HepG2 (cell line): ENCODE data around the gene PNO1. TPM values are rescaled to one million over a fixed set of nuclear protein-coding genes. Genes with fewer than 3 reads are reported as not detected.

Source experiments
- AKAP8 ChIP-seq: sonication (generic); formaldehyde crosslinking; IDR thresholded peaks from 2 replicates; pipeline ENCODE4 v1.5.1; 2020; ENCODE audit warnings: mild to moderate bottlenecking, missing genetic modification reagents
- FOXC1 ChIP-seq: sonication (generic); formaldehyde crosslinking; IDR thresholded peaks from 2 replicates; pipeline ENCODE4 v1.8.0; 2022; ENCODE audit warnings: mild to moderate bottlenecking, missing genetic modification reagents, borderline replicate concordance
- NFE2 ChIP-seq: sonication (generic); formaldehyde crosslinking; IDR thresholded peaks from 2 replicates; pipeline ENCODE4 v1.4.0; 2020; ENCODE audit warnings: missing genetic modification reagents
- TEAD3 ChIP-seq: optimal IDR thresholded peaks from 2 replicates; pipeline ENCODE3; 2016; ENCODE audit warnings: borderline replicate concordance
- ZNF724P ChIP-seq: sonication (generic); formaldehyde crosslinking; IDR thresholded peaks from 2 replicates; pipeline ENCODE4 v1.8.0; 2022; ENCODE audit warnings: missing genetic modification reagents, borderline replicate concordance
- polyA plus RNA-seq, 8 experiments: library from polyadenylated mRNA; depleted of rRNA in 3 of 8; stranded (reverse) in 7 of 8; unstranded in 1 of 8; fragments of >200 nt; fragmentation: Illumina TruSeq in 4 of 8; extraction: Trizol in 4 of 8; gene quantifications; 2 replicates each; pipeline versions ENCODE4 v1.2.1 to v1.2.3, GENCODE V29; 2011 to 2016; ENCODE audit warnings: low read depth in 4 of 8, missing spikeins in 1 of 8, mixed read lengths in 1 of 8; ENCODE audit not compliant: insufficient read depth in 1 of 8
- total RNA-seq, 5 experiments: library from RNA; depleted of rRNA; stranded (reverse); fragments of >200 nt; fragmentation: Illumina TruSeq; extraction: Trizol; gene quantifications; 2 replicates each; pipeline ENCODE4 v1.2.3, GENCODE V29; 2016; ENCODE audit warnings: low read depth in 1 of 5
- TF ChIP-seq, protein P1 (sequence below): sonication (generic); formaldehyde crosslinking; IDR thresholded peaks from 2 replicates; pipeline ENCODE4 v1.4.0; 2020; ENCODE audit warnings: mild to moderate bottlenecking, low read depth, missing genetic modification reagents
- TF ChIP-seq, protein P2 (sequence below), 2 experiments: sonication (generic) in 1 of 2; formaldehyde crosslinking in 1 of 2; IDR thresholded peaks; 2 replicates each; pipeline versions ENCODE4 v1.6.1 to v1.9.0; 2014 to 2022; ENCODE audit warnings: antibody characterized with exemption in 1 of 2, borderline replicate concordance in 1 of 2, inconsistent platforms in 1 of 2, low read depth in 1 of 2, missing genetic modification reagents in 1 of 2

Gene PNO1
- total and polyA plus RNA-seq, 2 of the 13 experiments (the other 11 are each of a cell fraction or from before 2014, with no cell fraction given): 12.8 to 48.5 TPM

DNA sequence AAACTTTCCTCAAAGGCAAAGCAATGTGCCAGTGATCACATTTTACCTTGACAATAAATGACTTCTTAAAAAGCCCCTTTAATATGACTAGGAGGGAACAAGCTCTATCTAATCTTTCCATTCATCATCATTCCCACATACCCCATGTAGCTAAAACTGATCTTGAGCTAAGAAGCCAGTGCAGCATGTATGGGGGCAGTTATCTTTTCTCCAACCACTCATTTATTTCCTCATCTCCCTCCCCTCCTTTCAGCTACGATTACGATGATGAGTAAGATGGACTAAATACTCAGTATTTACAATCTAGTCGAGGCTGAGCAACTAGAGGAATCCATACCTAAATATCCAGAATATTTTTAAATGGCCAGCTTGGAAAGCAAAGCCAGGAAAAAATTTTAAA, 35.5 kb downstream of the PNO1 start (continued):
- TF ChIP-seq AKAP8 (CRISPR knock-in tag) (no peak), ZNF724P (CRISPR knock-in tag) (no peak), TEAD3 (CRISPR knock-in tag) (no peak), NFE2 (CRISPR knock-in tag) (no peak), FOXC1 (CRISPR knock-in tag) (no peak)
- TF ChIP-seq, protein P1, sequence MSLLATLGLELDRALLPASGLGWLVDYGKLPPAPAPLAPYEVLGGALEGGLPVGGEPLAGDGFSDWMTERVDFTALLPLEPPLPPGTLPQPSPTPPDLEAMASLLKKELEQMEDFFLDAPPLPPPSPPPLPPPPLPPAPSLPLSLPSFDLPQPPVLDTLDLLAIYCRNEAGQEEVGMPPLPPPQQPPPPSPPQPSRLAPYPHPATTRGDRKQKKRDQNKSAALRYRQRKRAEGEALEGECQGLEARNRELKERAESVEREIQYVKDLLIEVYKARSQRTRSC: no peak
- TF ChIP-seq, protein P2, sequence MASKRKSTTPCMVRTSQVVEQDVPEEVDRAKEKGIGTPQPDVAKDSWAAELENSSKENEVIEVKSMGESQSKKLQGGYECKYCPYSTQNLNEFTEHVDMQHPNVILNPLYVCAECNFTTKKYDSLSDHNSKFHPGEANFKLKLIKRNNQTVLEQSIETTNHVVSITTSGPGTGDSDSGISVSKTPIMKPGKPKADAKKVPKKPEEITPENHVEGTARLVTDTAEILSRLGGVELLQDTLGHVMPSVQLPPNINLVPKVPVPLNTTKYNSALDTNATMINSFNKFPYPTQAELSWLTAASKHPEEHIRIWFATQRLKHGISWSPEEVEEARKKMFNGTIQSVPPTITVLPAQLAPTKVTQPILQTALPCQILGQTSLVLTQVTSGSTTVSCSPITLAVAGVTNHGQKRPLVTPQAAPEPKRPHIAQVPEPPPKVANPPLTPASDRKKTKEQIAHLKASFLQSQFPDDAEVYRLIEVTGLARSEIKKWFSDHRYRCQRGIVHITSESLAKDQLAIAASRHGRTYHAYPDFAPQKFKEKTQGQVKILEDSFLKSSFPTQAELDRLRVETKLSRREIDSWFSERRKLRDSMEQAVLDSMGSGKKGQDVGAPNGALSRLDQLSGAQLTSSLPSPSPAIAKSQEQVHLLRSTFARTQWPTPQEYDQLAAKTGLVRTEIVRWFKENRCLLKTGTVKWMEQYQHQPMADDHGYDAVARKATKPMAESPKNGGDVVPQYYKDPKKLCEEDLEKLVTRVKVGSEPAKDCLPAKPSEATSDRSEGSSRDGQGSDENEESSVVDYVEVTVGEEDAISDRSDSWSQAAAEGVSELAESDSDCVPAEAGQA (IDR thresholded peaks at IDR 0.05; ENCODE audit: low read depth): no peak
- TF ChIP-seq, protein P2 (CRISPR knock-in tag; IDR thresholded peaks at IDR 0.05; ENCODE audit: borderline replicate concordance): no peak
